Inferior parietal cortex (tissue), 1 donor: ENCODE measurements around the gene CRACR2B.

Experiments
- DNase-seq: peaks from one replicate; pipeline ENCODE4 v3.0.0-alpha.2; 2016; ENCODE audit errors: extremely low spot score

Gene CRACR2B

DNA sequence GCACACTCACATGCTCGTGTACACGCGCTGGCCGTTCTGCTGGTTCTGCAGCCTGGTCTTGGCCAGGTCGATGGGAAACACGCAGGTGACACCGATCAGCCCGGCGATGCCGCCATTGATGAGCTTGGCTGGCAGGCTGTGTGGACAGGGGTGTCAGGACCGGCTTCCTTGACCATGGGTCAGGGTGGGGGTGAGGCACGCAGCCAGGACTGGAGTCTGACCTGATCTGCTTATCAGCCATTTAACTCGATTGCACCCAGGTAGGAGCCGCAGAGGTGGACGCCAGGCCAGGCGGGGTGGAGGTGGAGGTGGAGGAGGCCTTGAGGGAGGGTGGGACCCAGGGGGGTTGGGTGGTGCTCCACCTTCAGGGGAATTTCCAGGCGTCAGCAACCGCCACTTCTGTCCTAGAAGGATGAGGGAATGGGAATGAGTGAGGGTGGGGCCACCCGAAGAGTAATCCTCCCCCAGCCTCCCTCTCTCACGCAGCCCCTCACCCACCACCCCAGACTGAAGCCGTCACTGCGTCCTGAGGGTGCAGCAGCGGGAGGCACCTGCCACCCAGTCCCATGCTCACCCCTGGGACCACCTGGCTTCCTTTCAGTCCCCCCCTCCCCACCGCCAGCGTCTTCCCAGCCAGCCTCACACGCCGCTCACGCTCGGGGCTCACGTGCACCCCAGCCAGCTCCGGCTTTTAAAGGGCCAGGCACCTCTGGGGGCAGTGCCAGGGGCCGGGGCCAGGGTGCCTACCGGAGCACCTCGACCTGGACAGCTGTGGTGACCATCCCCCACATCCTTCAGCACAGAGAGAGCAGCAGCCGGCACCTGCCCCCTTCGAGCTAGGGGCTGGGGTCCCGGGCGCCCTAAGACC is 32.7 kb upstream of the CRACR2B start:
- no peak for DNase-seq

GRCh38 chr11:795634-796564 is 31.8 kb upstream of the CRACR2B start:
- DNase-seq: no peak

DNA sequence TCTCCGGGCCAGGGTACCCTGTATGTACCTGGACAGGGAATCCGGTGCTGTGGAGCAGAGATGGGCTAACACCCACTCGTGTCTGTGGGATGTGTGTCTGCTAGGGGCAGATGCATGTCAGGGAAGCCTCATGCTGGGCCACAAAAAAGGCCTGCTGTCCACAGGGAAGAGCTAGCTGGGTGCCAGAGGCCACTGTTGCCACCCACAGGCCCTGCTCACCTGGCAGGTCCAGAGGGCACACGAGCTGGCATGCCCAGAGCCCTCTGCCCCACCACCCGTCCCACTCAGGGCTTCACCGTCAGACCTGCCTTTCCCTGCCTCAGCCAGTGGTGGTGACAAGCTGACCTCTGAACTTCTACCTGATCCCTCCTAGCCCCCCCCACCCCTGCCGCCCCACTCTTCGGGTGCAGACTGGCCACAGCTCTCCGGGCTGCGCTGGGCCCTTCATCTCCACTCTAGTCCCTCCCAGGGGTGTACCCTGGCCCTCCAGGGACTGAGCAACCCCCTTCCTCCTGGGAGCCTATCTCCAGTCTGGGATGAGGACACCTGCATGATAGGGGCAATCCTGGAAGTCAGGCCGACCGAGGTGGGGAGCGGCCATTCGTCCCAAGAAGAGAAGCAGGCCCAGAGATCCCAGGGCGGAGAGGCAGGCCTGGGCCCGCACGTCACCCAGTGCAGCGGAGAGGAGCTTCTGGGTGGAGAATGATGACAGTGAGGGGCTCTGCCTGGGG is 31.0 kb upstream of the CRACR2B start:
- no peak for DNase-seq

DNA sequence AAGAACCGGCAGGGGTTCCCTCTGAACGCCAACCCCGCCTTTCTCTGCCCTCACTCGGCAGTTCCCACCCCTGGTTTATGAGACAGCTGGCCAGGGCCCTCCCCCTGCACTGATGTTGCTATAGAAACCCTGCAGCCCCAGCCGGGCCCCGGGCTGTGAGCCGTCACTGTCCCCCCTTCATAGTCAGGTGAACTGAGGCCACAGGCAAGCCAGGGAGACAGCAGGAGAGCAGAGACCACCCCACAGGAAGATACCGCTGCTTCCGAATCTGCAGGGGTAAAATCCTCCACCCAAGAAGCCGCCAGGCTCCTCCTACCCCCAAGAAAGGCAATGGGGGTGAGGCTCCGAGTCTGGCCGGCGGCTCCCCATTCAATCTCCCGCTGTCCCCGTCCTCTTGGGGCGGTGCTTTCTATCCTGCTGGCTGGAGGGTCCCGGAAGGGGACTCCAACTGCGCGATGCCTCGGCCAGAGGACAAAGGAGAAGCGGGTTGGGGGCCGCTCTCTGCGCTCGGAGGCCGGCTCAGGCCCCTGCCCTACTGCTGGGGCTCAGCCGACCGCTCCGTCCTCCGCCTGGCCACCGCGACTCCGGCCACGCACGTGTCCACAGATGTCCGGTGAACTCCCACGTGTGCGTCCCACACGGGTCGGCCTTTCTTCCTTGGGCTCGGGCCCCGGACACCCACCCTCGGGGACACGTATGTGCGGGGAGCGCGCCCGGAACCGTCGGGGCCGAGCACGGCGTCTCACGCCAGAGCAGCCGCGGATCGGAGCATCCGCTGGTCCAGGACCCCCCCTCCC is 30.2 kb upstream of the CRACR2B start:
- peak; percentile 62 for DNase-seq

- peak; percentile 74 for DNase-seq
Measured at GRCh38 chr11:798093-798713, 29.5 kb upstream of the CRACR2B start, which contains the start of gene SLC25A22. Gene SLC25A22, minus strand, starts transcription at chr11:798281. Its CDS starts 3,275 bp downstream, at chr11:795006.

DNA sequence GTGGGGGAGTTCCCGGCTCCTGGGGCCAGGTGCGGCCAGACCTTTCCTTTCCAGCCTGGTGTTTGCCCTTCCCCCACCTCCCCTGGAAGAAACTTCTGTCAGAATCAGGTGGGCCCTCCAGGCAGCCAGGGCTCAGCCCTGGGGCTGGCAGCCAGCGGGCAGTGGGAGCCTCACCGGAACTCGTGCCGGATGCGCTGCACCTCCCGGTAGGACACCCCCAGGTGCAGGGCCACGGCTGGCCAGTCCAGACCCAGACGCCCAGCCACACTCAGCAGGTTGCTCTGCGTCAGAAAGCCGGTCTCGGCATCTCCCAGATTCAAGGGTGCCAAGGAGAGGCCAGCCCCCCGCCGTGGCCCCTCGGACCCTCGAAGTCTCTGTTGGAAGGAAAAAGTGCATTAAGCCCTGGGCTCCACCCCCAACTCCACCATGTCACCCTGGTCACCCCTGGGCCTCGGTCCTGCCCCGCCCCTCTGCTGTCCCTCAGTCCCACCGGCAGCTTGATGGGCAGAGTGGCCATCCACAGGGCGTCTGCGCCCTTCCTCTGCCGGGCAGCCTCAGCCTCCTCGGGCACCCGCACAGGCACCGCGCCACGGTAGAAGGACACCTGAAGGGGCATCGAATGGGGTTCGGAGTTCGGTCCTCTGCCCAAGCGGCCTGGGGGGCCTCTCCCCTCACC is 27.9 kb upstream of the CRACR2B start:
- no peak for DNase-seq

- no peak for DNase-seq
Measured at GRCh38 chr11:800473-800872, 27.2 kb upstream of the CRACR2B start.

- DNase-seq: no peak
Measured at GRCh38 chr11:801097-801780, 26.5 kb upstream of the CRACR2B start.

GRCh38 chr11:802018-802617 is 25.6 kb upstream of the CRACR2B start:
- no peak for DNase-seq

DNA sequence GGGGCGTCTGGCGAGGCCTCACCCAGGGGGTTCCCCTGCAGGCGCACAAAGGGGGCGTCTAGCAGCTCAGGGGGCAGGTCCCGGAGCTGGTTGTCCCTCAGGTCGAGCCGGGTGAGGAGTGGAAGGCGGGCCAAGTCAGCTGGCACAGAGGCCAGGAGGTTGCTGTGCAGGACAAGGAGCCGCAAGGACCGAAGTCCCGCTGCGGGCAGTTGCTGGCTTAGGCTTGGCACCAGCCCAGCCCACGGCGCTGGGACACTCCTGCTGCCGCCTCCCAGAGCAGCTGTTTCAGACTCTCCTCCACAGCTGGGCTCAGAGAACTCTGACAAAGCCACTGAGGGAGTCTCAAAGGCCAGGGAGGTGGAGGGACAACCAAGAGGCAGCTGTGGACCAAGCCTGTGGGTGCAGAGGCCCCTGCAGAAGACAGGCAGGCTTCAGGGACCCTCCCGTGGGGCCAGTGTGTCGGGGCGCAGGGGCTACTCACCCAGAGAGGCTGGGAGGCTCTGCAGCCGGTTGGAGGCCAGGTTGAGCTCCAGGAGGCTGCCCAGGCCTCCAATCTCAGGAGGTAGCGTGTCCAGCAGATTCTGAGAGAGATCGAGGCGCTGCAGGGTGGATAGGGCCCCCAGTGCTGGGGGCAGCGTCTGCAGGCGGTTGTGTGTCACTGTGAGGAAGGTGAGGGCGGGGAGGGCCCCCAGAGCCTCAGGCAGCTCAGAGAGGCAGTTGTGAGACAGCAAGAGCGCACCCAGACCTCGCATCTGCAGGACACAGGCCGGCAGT is 24.8 kb upstream of the CRACR2B start:
- DNase-seq: no peak

- no peak for DNase-seq
Measured at GRCh38 chr11:803467-803742, 24.3 kb upstream of the CRACR2B start.

- no peak for DNase-seq
Measured at GRCh38 chr11:803770-804598, 23.7 kb upstream of the CRACR2B start.

GRCh38 chr11:804599-804964 is 23.1 kb upstream of the CRACR2B start:
- DNase-seq: no peak

GRCh38 chr11:808427-809286 is 19.1 kb upstream of the CRACR2B start:
- no peak for DNase-seq

DNA sequence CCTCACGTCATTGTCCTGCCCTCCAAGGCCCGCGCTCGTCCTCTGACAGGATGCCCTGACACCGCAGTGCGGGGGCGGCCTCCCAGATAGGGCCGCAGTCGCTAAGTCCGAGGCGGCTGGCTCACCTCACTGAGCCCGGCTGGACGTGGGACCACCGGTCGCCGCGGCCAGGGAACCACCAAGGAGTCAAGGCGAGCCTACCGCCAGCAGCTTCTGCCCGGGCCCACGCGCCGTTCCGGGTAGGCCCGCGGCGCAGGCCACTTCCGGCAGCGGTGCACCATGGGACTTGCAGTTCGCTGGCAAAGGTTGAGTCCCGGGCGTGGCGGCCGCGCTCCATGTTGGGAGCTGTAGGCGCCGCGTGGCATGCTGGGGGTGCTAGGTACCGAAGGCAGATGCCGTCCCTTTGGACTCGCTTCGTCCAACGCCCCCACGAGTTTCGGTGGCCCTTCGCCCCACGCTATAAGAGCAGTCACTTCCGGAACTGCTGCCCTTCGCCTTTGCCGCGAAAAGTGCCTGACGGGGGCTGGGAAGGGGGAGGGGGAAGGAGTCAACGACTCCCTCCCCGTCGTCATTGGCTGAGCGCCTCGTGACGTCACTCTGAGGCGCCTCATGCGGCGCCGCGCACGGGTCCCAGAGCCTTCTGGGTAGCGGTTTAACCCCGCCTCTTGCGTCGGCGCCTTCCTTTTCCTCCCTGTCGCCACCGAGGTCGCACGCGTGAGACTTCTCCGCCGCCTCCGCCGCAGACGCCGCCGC is 18.3 kb upstream of the CRACR2B start, which contains the start of gene RPLP2:
Gene RPLP2 (plus strand): TSS at position 681 of the 753 bp plus-strand sequence. CDS start 268 bp downstream, outside the sequence.
- DNase-seq: peak; percentile 98
